H9 (cell line): ENCODE data around the gene ARHGDIB. TPM values are rescaled to one million over a fixed set of nuclear protein-coding genes. Genes with fewer than 3 reads are reported as not detected.
A peak's percentile ranks its signal among the peaks of the same experiment; 100 is the strongest.

Experiments
- DNase-seq: peaks from one replicate; pipeline ENCODE4 v3.0.0-alpha.2; 2017
- H2AFZ ChIP-seq: one replicate; pipeline ENCODE4 v1.6.1; 2013; ENCODE audit warnings: mild to moderate bottlenecking, low read length, control low read depth, moderate library complexity
- H2AK5ac ChIP-seq: 2 replicates; pipeline ENCODE4 v1.6.1; 2013; ENCODE audit warnings: low read length, control low read depth, mixed read lengths; ENCODE audit not compliant: insufficient read length
- H2BK120ac ChIP-seq: one replicate; pipeline ENCODE4 v1.6.1; 2013; ENCODE audit warnings: low read depth, mild to moderate bottlenecking, low read length, control low read depth, inconsistent platforms; ENCODE audit not compliant: poor library complexity, severe bottlenecking
- H2BK12ac ChIP-seq: 2 replicates; pipeline ENCODE4 v1.6.1; 2013; ENCODE audit warnings: low read length, control low read depth, mixed read lengths, low read depth; ENCODE audit not compliant: insufficient read length
- H2BK15ac ChIP-seq: 2 replicates; pipeline ENCODE4 v1.6.1; 2013; ENCODE audit warnings: low read depth, low read length, control low read depth
- H2BK20ac ChIP-seq: one replicate; pipeline ENCODE4 v1.6.1; 2013; ENCODE audit warnings: low read depth, mild to moderate bottlenecking, low read length, control low read depth, inconsistent platforms; ENCODE audit not compliant: poor library complexity, severe bottlenecking
- H2BK5ac ChIP-seq: 2 replicates; pipeline ENCODE4 v1.6.1; 2013; ENCODE audit warnings: low read length, control low read depth, mixed read lengths; ENCODE audit not compliant: insufficient read length
- H3K14ac ChIP-seq: 2 replicates; pipeline ENCODE4 v1.6.1; 2013; ENCODE audit warnings: low read length, control low read depth; ENCODE audit not compliant: insufficient read depth
- H3K18ac ChIP-seq: 2 replicates; pipeline ENCODE4 v1.6.1; 2013; ENCODE audit warnings: low read depth, mild to moderate bottlenecking, mixed read lengths, low read length, control low read depth; ENCODE audit not compliant: insufficient read length
- H3K23ac ChIP-seq: 2 replicates; pipeline ENCODE4 v1.6.1; 2013; ENCODE audit warnings: low read length, control low read depth, mixed read lengths, low read depth; ENCODE audit not compliant: insufficient read length
- H3K23me2 ChIP-seq: 2 replicates; pipeline ENCODE4 v1.6.1; 2013; ENCODE audit warnings: low read depth, mild to moderate bottlenecking, mixed read lengths, low read length, control low read depth; ENCODE audit not compliant: insufficient read length, poor library complexity, severe bottlenecking
- H3K27ac ChIP-seq: 2 replicates; pipeline ENCODE4 v1.5.1; 2013; ENCODE audit warnings: low read length, control low read depth, mixed read lengths, low read depth; ENCODE audit not compliant: insufficient read length
- H3K27me3 ChIP-seq: 2 replicates; pipeline ENCODE4 v1.6.1; 2013; ENCODE audit warnings: low read length, control low read depth, inconsistent platforms; ENCODE audit not compliant: insufficient read depth
- H3K4ac ChIP-seq: 2 replicates; pipeline ENCODE4 v1.6.1; 2013; ENCODE audit warnings: low read depth, mild to moderate bottlenecking, control low read depth, inconsistent platforms, low read length, moderate library complexity
- H3K4me1 ChIP-seq: 2 replicates; pipeline ENCODE4 v1.6.1; 2013; ENCODE audit warnings: low read length, control low read depth, inconsistent platforms; ENCODE audit not compliant: insufficient read depth
- H3K4me2 ChIP-seq: 2 replicates; pipeline ENCODE4 v1.6.1; 2013; ENCODE audit warnings: low read length, control low read depth, mixed read lengths; ENCODE audit not compliant: insufficient read length, insufficient read depth
- H3K56ac ChIP-seq: 2 replicates; pipeline ENCODE4 v1.6.1; 2013; ENCODE audit warnings: low read depth, mild to moderate bottlenecking, mixed read lengths, low read length, control low read depth; ENCODE audit not compliant: insufficient read length
- H3K79me1 ChIP-seq: 2 replicates; pipeline ENCODE4 v1.6.1; 2013; ENCODE audit warnings: low read depth, mild to moderate bottlenecking, moderate library complexity, low read length, control low read depth, inconsistent platforms; ENCODE audit not compliant: insufficient read depth, poor library complexity, severe bottlenecking
- H3K79me2 ChIP-seq: 2 replicates; pipeline ENCODE4 v1.6.1; 2013; ENCODE audit warnings: low read length, control low read depth, inconsistent platforms; ENCODE audit not compliant: insufficient read depth
- H3K9ac ChIP-seq: 2 replicates; pipeline ENCODE4 v1.6.1; 2013; ENCODE audit warnings: low read length, control low read depth, mixed read lengths; ENCODE audit not compliant: insufficient read length; ENCODE audit errors: extremely low read depth
- H3K9me3 ChIP-seq: one replicate; pipeline ENCODE4 v1.6.1; 2013; ENCODE audit warnings: low read depth, low read length, inconsistent platforms; ENCODE audit not compliant: control insufficient read depth
- H3T11ph ChIP-seq: one replicate; pipeline ENCODE4 v1.6.1; 2013; ENCODE audit warnings: mild to moderate bottlenecking, low read length, control low read depth, inconsistent platforms
- H4K20me1 ChIP-seq: one replicate; pipeline ENCODE4 v1.6.1; 2013; ENCODE audit not compliant: control insufficient read depth, insufficient read length, insufficient read depth
- H4K5ac ChIP-seq: 2 replicates; pipeline ENCODE4 v1.6.1; 2013; ENCODE audit warnings: low read depth, mild to moderate bottlenecking, mixed read lengths, low read length, control low read depth; ENCODE audit not compliant: insufficient read length
- H4K8ac ChIP-seq: replicated peaks from 2 replicates; pipeline ENCODE4 v1.6.1; 2013; ENCODE audit warnings: low read length, control low read depth, mixed read lengths, low read depth; ENCODE audit not compliant: insufficient read length
- H4K91ac ChIP-seq: 2 replicates; pipeline ENCODE4 v1.6.1; 2013; ENCODE audit warnings: low read depth, mild to moderate bottlenecking, moderate library complexity, mixed read lengths, low read length, control low read depth; ENCODE audit not compliant: insufficient read length
- H3K27ac Mint-ChIP-seq, 3 experiments: 2 replicates in 2 of 3; 3 replicates in 1 of 3; pipeline ENCODE4 v1.8.0; 2020 to 2021; ENCODE audit warnings: mixed read lengths in 3 of 3, mild to moderate bottlenecking in 1 of 3, moderate library complexity in 1 of 3
- H3K27me3 Mint-ChIP-seq: 2 replicates; pipeline ENCODE4 v1.8.0; 2021; ENCODE audit warnings: low read depth, mild to moderate bottlenecking, moderate library complexity, mixed read lengths
- H3K36me3 Mint-ChIP-seq, 3 experiments: 2 replicates in 2 of 3; 3 replicates in 1 of 3; pipeline ENCODE4 v1.8.0; 2020 to 2021; ENCODE audit warnings: low read depth in 3 of 3, mixed read lengths in 3 of 3; ENCODE audit not compliant: insufficient read depth in 1 of 3
- H3K4me1 Mint-ChIP-seq, 2 experiments: 2 replicates each; pipeline ENCODE4 v1.8.0; 2020; ENCODE audit warnings: mixed read lengths in 2 of 2
- H3K4me3 Mint-ChIP-seq, 2 experiments: 2 replicates in 1 of 2; 3 replicates in 1 of 2; pipeline ENCODE4 v1.8.0; 2020 to 2021; ENCODE audit warnings: mild to moderate bottlenecking in 2 of 2, mixed read lengths in 2 of 2, moderate library complexity in 1 of 2
- H3K9me3 Mint-ChIP-seq, 2 experiments: 2 replicates in 1 of 2; 3 replicates in 1 of 2; pipeline ENCODE4 v1.8.0; 2020; ENCODE audit warnings: mild to moderate bottlenecking in 2 of 2, mixed read lengths in 2 of 2, moderate library complexity in 1 of 2
- WGBS: extraction: QIAGEN DNeasy Blood & Tissue Kit; methylation state at CpG from one replicate; pipeline ENCODE4 v1.1.7; 2013; ENCODE audit warnings: missing lambda C conversion rate, low lambda C conversion rate, mixed read lengths; ENCODE audit not compliant: insufficient read length; ENCODE audit errors: extremely low coverage; 5-methylcytosine and 5-hydroxymethylcytosine counted together
- total RNA-seq: library from RNA; stranded (reverse); gene quantifications from 2 replicates; pipeline ENCODE4 v1.2.1, GENCODE V29; 2021
- TF ChIP-seq, protein P1 (sequence below): fragments of 200-600 bp; sonication (generic); conservative IDR thresholded peaks from 3 replicates; pipeline ENCODE4 v1.8.0; 2021; ENCODE audit warnings: antibody characterized with exemption, mild to moderate bottlenecking

ARHGDIB gene
- total RNA-seq, 1 experiment from 2014 or later: 0.44 TPM

DNA sequence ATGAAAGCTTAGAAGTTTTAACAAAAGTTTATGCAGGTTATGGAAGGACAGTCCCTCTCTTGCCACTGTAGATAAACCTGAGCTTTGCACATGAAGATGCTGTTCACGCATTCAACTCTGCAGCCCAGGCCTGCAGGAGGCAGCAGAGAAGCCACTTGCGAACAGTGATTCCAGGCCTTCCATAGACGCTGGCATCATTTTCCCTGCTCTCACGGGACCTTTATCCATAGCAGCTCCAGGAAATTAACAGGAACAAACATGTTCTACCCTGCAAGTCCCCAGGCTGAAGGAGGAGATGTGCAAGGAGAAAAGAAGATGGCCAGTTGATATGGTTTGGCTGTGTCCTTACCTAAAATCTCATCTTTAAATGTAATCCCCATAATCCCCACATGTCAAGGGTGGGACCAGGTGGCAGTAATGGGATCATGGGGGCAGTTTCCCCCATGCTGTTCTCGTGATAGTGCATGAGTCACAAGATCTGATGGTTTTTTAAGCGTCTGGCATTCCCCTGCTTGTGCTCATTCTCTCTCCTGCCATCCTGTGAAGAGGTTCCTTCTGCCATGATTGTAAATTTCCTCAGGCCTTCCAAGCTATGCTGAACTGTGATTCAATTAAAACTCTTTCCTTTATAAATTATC, 25.1 kb downstream of the ARHGDIB start:
- Histone ChIP-seq H3K18ac (no peak overlapping the region), H3T11ph (no peak overlapping the region), H3K9ac (no peak overlapping the region), H3K27ac (no peak overlapping the region), H4K8ac (no peak overlapping the region), H2BK120ac (no peak overlapping the region), H2BK20ac (no peak overlapping the region), H2BK12ac (no peak overlapping the region), H3K4me1 (no peaks in the 10 kb centered on the region), H3K4ac (no peak overlapping the region), H2BK15ac (no peak overlapping the region), H3K56ac (no peak overlapping the region), H3K27me3 (no peaks in the 10 kb centered on the region), H4K91ac (no peak overlapping the region), H4K20me1 (no peaks in the 10 kb centered on the region), H3K9me3 (no peaks in the 10 kb centered on the region), H2AFZ (no peak overlapping the region), H2AK5ac (no peak overlapping the region), H3K79me2 (no peaks in the 10 kb centered on the region), H3K4me2 (no peak overlapping the region), H4K5ac (no peak overlapping the region), H3K23me2 (no peaks in the 10 kb centered on the region), H3K79me1 (no peaks in the 10 kb centered on the region), H2BK5ac (no peak overlapping the region), H3K23ac (no peak overlapping the region), H3K14ac (no peak overlapping the region)
- Mint-ChIP-seq H3K4me1 (no peaks in the 10 kb centered on the region; a peak in 1 of 4 replicates), H3K36me3 (no peaks in the 10 kb centered on the region), H3K4me3 (no peak overlapping the region), H3K27me3 (no peaks in the 10 kb centered on the region; the same call in 1 of the 2 replicates), H3K27ac (no peak overlapping the region), H3K9me3 (no peaks in the 10 kb centered on the region; a peak in 1 of 5 replicates)
- TF ChIP-seq, protein P1, sequence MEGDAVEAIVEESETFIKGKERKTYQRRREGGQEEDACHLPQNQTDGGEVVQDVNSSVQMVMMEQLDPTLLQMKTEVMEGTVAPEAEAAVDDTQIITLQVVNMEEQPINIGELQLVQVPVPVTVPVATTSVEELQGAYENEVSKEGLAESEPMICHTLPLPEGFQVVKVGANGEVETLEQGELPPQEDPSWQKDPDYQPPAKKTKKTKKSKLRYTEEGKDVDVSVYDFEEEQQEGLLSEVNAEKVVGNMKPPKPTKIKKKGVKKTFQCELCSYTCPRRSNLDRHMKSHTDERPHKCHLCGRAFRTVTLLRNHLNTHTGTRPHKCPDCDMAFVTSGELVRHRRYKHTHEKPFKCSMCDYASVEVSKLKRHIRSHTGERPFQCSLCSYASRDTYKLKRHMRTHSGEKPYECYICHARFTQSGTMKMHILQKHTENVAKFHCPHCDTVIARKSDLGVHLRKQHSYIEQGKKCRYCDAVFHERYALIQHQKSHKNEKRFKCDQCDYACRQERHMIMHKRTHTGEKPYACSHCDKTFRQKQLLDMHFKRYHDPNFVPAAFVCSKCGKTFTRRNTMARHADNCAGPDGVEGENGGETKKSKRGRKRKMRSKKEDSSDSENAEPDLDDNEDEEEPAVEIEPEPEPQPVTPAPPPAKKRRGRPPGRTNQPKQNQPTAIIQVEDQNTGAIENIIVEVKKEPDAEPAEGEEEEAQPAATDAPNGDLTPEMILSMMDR: peak; percentile 73
- DNase-seq: peak; percentile 79
- WGBS: no CpG with 5 or more reads among the region's 6 CpGs
